ENCODE results near the gene ASB10.
A peak's percentile ranks its signal among the peaks of the same experiment; 100 is the strongest.

The ASB10 gene, protein sequence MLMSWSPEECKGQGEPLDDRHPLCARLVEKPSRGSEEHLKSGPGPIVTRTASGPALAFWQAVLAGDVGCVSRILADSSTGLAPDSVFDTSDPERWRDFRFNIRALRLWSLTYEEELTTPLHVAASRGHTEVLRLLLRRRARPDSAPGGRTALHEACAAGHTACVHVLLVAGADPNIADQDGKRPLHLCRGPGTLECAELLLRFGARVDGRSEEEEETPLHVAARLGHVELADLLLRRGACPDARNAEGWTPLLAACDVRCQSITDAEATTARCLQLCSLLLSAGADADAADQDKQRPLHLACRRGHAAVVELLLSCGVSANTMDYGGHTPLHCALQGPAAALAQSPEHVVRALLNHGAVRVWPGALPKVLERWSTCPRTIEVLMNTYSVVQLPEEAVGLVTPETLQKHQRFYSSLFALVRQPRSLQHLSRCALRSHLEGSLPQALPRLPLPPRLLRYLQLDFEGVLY

DNA sequence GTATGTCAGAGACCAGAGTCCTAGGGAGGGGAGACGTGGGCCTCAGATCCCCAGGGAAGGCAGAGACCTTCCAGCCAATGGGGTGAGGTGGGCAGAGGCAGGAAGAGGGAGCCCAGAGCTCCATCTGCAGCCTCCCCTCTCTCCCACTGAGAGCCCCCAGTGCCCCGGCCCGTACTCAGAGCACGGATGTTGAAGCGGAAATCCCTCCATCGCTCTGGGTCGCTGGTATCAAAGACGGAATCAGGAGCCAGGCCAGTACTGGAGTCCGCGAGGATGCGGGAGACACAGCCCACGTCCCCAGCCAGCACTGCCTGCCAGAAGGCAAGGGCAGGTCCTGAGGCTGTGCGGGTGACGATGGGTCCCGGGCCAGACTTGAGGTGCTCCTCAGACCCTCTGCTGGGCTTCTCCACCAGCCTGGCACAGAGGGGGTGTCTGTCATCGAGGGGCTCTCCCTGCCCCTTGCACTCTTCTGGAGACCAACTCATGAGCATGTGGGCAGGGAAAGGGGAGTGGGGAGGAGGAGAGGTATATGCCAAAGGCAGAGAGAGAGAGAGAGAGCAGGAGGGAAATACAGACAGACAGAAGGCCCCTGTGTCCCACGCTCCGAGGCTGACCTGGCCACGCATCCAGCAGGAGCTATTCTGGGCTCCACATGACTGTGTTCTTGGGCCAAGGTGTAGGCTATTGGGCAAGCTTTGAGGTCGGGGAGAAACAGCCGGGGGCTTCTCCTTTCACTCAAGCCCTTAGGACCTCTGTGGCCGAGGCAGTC lies at the start of gene ASB10:
TSS of gene ASB10 (minus strand) at position 611 of the 769 bp plus-strand sequence. CDS start at position 491, 120 bp downstream.
- DNase-seq (ENCODE audit: low spot score) = no peak

DNA sequence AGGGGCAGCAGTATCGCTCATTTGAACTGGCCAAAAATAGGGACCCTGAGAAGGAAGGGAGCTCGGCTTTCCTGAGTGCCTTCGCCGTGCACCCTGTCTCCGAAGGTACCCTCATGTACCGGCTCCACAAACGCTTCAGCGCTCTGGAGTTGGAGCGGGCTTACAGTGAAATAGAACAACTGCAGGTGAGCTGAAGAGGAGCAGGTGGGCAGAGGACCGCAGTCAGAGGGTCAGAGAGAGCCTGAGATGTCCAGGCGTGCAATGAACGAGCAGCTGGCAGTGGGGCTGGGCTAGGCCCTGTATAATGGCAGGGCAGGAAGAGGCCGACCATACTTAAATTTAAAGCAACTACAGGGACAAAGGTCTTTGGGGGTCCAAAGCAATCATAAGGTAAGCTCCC lies 49.4 kb upstream of the ASB10 start:
- no peak for DNase-seq (ENCODE audit: low spot score)

DNA sequence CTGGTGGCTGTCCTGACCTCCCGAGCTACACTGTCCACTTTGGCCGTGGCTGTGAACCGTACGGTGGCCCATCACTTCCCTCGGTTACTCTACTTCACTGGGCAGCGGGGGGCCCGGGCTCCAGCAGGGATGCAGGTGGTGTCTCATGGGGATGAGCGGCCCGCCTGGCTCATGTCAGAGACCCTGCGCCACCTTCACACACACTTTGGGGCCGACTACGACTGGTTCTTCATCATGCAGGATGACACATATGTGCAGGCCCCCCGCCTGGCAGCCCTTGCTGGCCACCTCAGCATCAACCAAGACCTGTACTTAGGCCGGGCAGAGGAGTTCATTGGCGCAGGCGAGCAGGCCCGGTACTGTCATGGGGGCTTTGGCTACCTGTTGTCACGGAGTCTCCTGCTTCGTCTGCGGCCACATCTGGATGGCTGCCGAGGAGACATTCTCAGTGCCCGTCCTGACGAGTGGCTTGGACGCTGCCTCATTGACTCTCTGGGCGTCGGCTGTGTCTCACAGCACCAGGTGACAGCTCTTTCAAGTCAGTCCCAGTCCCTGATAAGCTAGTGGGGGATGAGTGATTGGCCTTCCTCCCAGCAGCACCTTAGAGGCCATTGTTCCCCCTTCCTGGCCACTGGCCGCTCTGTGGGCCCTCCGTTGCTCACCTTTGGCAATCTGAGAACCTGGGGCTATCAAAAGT lies 48.2 kb upstream of the ASB10 start:
- no peak for DNase-seq (ENCODE audit: low spot score)

DNA sequence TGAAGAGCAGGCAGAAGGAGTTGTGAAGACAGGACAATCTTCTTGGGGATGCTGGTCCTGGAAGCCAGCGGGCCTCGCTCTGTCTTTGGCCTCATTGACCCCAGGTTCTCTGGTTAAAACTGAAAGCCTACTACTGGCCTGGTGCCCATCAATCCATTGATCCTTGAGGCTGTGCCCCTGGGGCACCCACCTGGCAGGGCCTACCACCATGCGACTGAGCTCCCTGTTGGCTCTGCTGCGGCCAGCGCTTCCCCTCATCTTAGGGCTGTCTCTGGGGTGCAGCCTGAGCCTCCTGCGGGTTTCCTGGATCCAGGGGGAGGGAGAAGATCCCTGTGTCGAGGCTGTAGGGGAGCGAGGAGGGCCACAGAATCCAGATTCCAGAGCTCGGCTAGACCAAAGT lies 46.8 kb upstream of the ASB10 start:
- no peak for DNase-seq (ENCODE audit: low spot score)

DNA sequence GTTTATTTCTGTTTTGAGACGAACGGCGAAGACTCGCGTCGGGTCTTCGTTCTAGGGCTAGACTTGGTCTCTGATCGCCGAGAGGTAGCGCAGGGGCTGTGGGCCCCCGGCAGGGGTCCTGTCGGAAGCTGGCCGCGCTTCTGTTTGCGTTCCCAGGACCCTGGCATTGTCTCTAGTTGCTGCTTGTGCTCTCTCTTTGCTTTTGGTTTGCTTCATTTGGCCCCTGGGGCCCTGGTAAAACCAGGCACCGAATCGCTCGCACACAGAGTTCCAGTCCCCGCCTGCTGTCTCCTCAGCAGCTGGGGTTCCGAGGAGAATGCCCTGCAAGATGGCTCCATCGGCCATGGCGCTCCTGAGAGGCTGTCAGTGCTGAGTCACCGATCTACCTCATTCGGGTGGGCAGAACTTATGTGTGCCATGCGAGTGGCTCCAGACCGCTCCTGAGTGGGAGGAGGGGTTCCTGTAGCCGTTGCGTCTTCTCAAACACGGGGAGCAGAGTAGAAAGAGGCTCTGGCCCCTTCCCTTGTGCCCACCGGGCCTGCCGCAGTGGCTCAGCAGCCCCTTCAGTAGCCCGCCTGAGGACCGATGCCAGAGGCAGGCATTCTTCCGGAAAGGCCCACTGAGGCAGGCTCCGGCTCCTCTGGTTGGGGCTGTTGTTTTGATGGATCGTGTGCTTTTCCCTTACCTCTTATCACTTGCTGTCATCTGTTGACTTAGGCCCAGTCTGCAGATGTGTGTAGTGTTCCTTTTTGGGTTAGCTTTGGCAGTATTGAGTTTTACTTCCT lies 46.1 kb upstream of the ASB10 start:
- DNase-seq (ENCODE audit: low spot score) = peak; percentile 90

DNA sequence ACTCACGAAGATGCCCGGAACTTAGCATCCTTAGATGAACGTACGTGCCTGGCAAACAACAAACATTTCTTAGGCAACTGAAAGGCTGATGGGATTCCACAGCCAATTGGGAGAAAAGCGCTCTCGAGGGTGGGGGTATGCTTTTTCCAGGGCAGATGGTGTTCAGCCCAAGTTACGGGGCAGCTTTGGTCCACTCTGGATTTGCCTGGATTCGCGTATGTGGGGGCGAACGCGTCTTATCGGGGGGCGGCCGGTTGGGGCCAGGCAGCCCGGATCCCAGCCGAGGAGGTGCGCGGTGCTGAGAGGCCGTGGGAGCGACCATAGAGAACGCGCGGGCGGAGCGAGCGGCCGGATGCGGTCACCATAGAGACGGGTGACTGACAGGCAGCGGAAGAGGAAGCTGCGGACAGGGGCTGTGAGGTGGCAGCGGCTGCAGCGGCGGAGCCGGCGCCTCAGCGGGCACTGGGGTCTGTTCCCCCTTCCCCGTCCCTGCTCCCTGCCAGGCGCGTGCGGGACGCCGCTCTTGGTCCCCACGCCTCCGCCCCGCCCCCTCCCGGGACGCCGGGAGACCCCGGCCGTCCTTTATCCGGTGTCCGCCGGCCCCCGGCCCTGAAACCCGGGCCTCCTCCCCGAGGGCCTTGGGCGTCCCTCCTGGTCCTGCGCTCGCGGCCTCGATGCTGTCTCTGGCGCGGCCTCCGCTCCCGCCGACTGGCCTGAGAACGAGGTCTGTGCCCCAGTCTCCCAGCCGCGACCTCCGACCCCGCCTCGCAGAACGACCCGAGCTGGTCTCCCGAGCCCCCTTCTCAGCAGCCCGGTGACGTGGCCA lies 45.3 kb upstream of the ASB10 start, which contains the start of gene CHPF2:
TSS of gene CHPF2 (plus strand) at position 393 of the 826 bp plus-strand sequence. CDS start 1,529 bp downstream, outside the sequence.
- DNase-seq (ENCODE audit: low spot score) = peak; percentile 88

DNA sequence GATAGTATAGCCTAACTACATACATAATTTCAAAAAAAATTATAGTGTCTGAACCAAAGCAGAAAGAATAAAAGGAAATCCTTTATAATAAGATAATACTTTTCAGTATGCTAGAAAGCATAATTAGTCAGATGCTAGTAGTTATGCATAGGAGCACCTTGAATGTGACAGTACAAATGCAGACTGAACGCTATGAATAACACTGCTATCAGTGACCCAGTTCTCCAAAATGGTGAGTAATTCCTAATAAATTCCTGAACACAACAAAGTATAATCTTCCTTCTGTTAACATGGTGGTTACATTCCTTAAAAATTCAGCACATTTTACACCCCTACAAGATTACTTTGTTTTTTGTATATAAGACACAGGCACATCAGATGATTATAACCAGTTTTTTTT lies 44.0 kb upstream of the ASB10 start:
- no peak for DNase-seq (ENCODE audit: low spot score)

DNA sequence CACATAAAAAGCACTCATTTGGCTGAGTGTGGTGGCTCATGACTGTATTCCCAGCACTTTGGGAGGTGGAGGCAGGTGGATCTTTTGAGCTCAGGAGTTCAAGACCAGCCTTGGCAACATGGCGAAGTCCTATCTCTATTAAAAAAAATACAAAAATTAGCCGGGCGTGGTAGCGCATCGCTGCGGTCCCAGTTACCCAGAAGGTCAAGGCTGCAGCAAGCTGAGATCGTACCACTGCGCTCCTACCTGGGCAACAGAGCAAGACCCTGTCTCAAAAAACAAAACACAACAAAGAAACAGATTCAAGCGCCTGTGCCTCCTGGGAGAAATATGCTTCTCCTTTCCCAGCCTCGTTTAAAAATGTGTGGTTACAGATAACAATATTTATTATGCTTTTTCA lies 42.2 kb upstream of the ASB10 start:
- no peak for DNase-seq (ENCODE audit: low spot score)

DNA sequence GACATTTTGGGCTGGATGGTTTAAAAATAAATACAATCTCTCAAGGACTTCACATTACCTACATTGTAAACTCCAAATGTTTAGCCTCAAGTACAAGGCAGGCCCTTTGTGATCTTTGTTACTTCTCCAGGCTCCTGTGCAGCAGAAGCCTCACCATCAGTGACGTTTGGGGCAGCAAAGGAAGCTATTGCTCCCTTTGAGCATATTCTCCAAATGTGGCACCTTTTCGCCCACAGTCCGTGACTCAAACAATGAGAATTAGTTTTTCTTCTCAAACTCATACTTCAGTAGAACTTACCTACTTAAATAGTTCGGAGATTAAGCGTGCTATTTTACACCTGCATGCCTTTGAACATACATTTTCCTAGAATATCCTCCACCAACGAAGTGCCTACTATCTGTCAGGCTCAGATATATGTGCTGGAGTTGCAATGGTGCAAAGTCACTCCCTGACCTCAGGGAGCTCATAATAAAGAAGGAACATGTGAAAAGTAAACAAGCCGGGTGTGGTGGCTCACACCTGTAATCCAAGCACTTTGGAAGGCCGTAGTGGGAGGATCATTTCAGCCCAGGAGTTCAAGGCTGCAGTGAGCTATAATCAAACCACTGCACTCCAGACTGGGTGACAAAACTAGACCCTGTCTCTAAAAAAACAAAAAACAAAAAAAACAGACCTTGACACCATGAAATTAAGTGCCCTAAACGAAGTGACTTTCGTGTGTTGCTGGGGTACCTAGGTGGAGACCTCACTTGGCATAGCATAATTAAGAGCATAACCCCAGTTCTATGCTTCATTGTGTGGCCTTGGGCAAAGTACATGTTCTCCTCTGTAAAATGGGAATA lies 41.2 kb upstream of the ASB10 start:
- DNase-seq (ENCODE audit: low spot score) = peak; percentile 25

DNA sequence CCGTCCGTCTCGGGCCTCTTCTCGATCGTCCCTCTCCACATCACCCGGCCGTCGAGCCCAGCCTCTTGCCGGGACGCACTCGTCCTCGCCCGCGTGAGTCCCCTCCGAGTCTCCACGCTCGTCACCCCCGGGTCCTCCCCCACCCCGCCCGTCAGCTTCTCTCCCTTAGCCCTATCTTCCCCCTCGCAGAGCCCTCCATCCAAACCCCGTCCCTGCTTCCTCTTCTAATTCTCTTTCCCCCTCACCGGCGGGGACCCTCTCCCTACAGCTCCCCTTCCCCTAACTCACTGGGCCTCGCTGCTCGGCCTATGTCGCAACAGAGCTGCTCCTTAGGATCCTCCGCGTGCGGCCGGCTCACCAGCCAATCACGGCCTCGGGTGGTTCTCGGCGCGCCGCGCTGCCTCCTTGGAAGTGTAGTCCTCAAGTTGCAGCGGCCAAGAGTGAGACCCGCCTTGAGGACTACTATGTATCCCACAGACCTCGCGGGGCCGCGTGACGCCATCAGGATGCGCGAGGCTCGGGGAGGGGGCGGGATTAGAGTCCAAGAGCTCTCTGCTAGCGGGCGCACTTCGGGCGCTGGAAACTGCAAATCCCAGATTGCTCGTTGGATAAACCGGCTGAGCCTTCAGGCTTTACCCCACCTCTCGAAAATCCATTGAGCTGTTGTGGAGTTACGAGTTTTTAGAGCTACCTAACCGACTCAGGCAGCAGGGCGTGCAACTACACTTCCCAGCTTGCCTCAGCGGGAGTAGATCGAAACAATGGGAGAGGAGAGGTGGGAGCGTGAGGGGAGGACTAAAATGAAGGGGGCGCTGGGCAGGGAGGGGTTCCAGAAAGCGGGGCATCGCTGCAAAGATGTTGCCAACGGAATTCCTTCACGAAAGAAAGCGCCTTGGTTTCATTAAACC lies 40.1 kb upstream of the ASB10 start, which contains the start of gene ABCF2:
TSS of gene ABCF2 (minus strand) at position 331 of the 908 bp plus-strand sequence. CDS start 747 bp downstream, outside the sequence.
- peak; percentile 95 for DNase-seq (ENCODE audit: low spot score)

DNA sequence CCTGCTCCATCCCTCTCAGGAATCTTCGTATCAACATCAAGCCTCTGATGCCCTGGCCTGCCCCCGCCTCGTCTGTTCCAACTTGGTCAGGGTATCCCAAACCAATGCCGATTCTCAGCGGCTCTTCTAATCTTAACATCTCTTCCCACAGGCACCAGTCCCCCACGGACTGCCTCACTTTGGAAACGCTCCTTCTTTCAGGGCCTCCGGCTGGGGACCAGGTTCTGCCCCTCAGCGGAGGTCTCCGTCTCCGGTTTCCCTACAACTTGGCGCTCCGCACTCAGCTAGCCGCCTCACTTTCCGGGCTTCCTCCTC lies 39.5 kb upstream of the ASB10 start:
- no peak for DNase-seq (ENCODE audit: low spot score)

DNA sequence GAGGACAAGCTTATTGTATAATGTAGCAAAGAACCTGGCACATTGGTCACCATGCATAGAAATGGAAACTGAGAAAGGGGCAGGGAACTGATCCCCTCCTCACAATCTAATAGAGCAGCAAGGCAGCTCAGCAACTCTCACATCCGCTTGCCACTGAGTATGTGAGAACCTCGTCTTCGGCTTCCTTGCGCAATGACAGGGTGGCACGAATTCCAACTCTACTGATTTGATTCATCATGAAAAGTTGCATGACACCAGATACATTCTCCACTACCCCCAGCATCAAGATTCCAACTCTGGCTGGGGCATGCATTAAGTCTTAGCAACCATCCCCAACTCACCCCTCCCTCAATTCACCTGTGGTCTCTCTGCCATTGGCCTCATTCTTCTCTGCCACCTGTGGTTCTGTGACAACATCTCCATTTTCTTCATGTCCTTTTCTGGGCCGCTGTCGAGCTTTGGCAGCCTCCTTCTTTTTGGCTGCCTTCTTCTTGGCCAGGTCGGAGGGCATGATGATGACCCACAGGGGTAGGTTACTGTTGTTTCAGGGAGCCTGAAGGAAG lies 39.0 kb upstream of the ASB10 start:
- DNase-seq (ENCODE audit: low spot score) = no peak

DNA sequence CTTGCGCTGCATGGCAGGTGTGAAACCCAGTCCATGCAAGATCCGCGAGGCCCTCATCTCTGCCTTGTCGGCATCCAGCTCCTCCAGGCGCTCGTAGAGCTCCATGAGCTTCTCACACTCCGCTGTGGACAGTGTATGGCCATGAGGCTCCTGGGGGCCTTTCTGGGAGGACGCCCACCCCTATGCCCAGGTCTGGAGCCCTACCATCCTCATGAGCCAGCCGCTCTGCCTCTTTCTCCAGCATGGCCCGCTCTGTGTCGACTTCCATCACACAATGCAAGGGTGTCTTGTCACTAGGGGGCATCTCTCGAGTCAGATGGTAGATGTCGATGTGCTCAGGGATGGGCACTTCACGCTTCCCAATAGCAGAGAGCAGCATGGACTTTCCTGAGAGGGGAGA lies 36.7 kb upstream of the ASB10 start:
- no peak for DNase-seq (ENCODE audit: low spot score)

DNA sequence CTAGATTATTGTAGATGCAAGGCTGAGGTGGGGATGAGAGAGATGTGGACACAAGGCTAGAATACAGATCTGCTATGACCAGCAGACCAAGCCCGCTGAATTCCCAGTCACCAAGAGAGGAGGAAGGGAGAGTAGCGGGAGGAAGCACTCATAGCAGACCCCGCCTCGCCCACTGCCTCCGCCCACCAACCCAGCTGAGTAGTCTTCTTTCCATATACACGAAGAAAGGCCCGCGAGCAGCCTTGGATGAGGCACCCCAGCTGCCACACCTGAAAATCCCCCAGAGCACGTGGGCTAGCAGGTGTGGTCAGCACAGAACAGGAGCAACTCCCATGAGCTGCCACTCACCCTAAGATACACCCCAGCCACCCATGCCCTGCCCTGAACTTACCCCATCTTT lies 31.1 kb upstream of the ASB10 start:
- DNase-seq (ENCODE audit: low spot score) = no peak

DNA sequence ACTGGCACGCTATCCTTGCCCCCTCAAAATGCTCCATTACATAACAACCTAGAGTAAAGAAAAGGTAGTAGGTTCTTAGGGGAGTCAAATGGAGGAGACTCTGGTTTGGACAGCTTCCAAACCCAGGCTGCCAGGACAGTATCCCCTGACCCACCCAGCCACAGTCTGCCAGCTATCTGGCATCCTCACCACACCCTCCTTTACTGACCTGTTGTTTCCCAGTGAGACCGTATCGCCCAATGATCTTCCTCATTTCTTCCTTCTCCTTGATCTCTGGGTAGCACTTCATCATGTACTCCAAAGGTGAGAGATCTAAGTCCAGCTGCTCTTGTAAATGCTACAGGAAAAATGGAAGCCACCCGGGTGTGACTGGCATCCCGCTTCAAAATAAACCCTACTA lies 28.3 kb upstream of the ASB10 start:
- DNase-seq (ENCODE audit: low spot score) = no peak

DNA sequence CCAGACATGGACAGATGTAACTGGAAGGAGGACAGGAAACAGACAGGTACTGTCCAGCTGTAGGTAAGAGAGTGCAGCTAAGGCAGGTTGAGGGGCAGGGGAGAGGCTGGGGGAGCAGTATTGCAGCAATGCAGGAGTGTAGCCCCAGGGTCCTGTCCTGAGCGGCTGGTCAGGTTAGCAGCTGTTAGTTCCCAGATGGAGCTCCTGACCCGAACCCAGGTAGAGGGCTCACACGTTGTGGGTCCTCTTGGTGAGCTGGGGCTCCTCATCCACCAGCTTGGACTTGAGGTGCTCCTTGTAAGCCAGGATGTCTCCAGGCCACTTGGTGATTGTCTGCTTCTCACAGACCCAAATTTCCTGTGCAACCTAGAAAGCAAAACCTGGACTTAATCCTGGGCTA lies 26.8 kb upstream of the ASB10 start:
- DNase-seq (ENCODE audit: low spot score) = no peak

DNA sequence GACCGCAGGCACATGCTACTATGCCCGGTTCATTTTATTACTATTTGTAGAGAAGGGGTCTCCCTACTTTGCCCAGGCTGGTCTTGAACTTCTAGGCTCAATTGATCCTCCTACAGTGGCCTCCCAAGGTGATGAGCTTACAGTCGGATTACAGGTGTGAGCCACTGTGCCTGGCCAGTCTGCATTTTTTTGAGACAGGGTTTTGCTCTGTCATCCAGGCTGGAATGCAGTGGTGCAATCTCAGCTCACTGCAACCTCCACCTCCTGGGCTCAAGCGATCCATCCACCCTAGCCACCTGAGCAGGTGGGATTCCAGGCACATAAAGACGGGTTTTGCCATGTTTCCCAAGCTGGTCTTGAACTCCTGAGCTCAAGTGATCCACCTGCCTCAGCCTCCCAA lies 25.6 kb upstream of the ASB10 start:
- DNase-seq (ENCODE audit: low spot score) = no peak

DNA sequence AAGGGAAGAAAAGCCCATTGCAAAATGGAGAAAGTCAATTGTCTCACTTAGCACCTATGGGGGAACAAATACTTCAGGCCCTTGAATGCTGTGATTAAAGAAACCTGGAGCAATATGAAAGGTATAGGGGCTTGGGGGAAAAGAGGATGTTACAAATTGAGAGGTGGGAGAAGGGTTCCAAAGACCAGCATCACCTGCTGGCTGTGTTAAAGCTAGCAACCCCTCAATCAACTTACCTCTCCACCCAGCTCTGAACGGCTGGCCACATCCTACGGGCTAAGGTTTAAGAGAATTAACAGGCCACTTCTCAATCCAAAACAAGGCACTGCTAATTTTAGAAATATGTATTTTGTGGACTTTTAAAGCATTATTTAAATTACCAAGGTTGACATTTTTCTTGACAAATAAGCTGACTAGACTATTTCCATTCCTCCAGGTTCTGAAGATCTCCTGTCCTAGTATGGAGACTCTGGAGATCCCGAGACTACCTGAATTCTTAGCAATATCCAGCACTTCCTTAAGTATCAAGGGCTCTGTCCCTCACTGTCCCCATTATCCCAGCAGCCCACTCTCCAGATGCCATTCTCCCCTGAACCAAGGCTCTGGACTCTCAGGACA lies 24.2 kb upstream of the ASB10 start:
- no peak for DNase-seq (ENCODE audit: low spot score)

Data from hematopoietic multipotent progenitor cell treated with erythropoietin and hydrocortisone succinate and interleukin-3 and kit ligand, for 17 days (in vitro differentiated cells).